HepG2 (cell line): ENCODE results near the gene CIITA. TPM values are rescaled to one million over a fixed set of nuclear protein-coding genes. Genes with fewer than 3 reads are reported as not detected.

Experiments used
- ATAC-seq: fragments of 200-7000 bp; cut with Tn5 transposase; 3 replicates; pipeline ENCODE4 v1.9.1; 2020; ENCODE audit warnings: mild to moderate bottlenecking, moderate library complexity
- BruUV-seq: library from RNA; stranded (reverse); fragments of 400-500 nt; replicated peaks from 2 replicates; lab custom pipeline; 2021; lab: Mats Ljungman, UMichigan
- CTCF ChIA-PET: fragments of 300-600 bp; formaldehyde crosslinking; extraction: SDS; loops from one replicate; lab custom pipeline; 2021; ENCODE audit warnings: low total read pairs, inconsistent platforms, low intra/inter-chr PET ratio; lab: Yijun Ruan, JAX
- POLR2A ChIA-PET: fragments of 350-600 bp; sonication (Branson Sonifier 250); formaldehyde crosslinking; loops from one replicate; lab custom pipeline; 2020; ENCODE audit warnings: antibody characterized with exemption, inconsistent platforms; lab: Yijun Ruan, JAX
- DNase-seq: peaks from one replicate; pipeline ENCODE4 v3.0.0-alpha.2; 2015; ENCODE audit warnings: low spot score
- FAIRE-seq: peaks from 3 replicates; lab custom pipeline; 2011; peaks lifted over from hg19 to GRCh38; lab: Jason Lieb, UNC
- H2AFZ ChIP-seq: one replicate; pipeline ENCODE4 v1.6.1; 2011; ENCODE audit warnings: low read length, inconsistent platforms
- H3K27ac ChIP-seq: fragments of 300-600 bp; 3 replicates; pipeline ENCODE4 v1.8.0; 2011; ENCODE audit warnings: mixed run types, mild to moderate bottlenecking, mixed read lengths, low read length, inconsistent platforms; ENCODE audit not compliant: insufficient read depth; ENCODE audit errors: extremely low read length
- H3K27me3 ChIP-seq, 2 experiments: fragments of 200-600 bp in 1 of 2; 2 replicates in 1 of 2; 3 replicates in 1 of 2; pipeline versions ENCODE4 v1.6.0 to v1.8.0; 2011; ENCODE audit warnings: low read length in 2 of 2, mild to moderate bottlenecking in 2 of 2, moderate library complexity in 2 of 2, inconsistent platforms in 1 of 2; ENCODE audit not compliant: insufficient read depth in 2 of 2, control insufficient read depth in 1 of 2
- H3K36me3 ChIP-seq, 2 experiments: fragments of 200-600 bp in 1 of 2; replicated peaks in 1 of 2; 2 replicates in 1 of 2; 3 replicates in 1 of 2; pipeline versions ENCODE4 v1.5.1 to v1.8.0; 2011; ENCODE audit warnings: low read length in 2 of 2, inconsistent platforms in 1 of 2; ENCODE audit not compliant: insufficient read depth in 2 of 2, control insufficient read depth in 1 of 2
- H3K4me1 ChIP-seq: 2 replicates; pipeline ENCODE4 v1.5.1; 2012; ENCODE audit warnings: low read length, inconsistent platforms; ENCODE audit not compliant: insufficient read depth
- H3K4me2 ChIP-seq: 2 replicates; pipeline ENCODE4 v1.6.0; 2011; ENCODE audit warnings: low read depth, low read length, inconsistent platforms
- H3K4me3 ChIP-seq, 3 experiments: fragments of 200-600 bp in 1 of 3; sonication (generic), shearing (Covaris generic) in 1 of 3; replicated peaks in 1 of 3; 2 replicates each; pipeline ENCODE4 v1.5.1; 2011 to 2016; ENCODE audit warnings: low read length in 3 of 3, inconsistent platforms in 2 of 3, low read depth in 2 of 3, mild to moderate bottlenecking in 2 of 3, control low read depth in 1 of 3, mixed read lengths in 1 of 3; ENCODE audit not compliant: insufficient read depth in 1 of 3
- H3K79me2 ChIP-seq: one replicate; pipeline ENCODE4 v1.6.1; 2011; ENCODE audit warnings: low read length, inconsistent platforms; ENCODE audit not compliant: insufficient read depth
- H3K9ac ChIP-seq: 2 replicates; pipeline ENCODE4 v1.6.0; 2011; ENCODE audit warnings: mild to moderate bottlenecking, low read depth, low read length, inconsistent platforms; ENCODE audit not compliant: insufficient read depth
- H3K9me3 ChIP-seq: 2 replicates; pipeline ENCODE4 v1.5.1; 2012; ENCODE audit warnings: mild to moderate bottlenecking, low read length
- H4K20me1 ChIP-seq: 2 replicates; pipeline ENCODE4 v1.6.0; 2011; ENCODE audit warnings: inconsistent platforms, mild to moderate bottlenecking, low read length, moderate library complexity; ENCODE audit not compliant: insufficient read depth
- AHR ChIP-seq: IDR thresholded peaks from 2 replicates; pipeline ENCODE4 v1.6.1; 2018; ENCODE audit warnings: missing genetic modification reagents, missing compliant biosample characterization
- ATAD3A ChIP-seq: sonication (generic); formaldehyde crosslinking; IDR thresholded peaks from 2 replicates; pipeline ENCODE4 v1.4.0; 2020; ENCODE audit warnings: missing genetic modification reagents
- HNF4G ChIP-seq, 2 experiments: sonication (generic) in 1 of 2; formaldehyde crosslinking in 1 of 2; IDR thresholded peaks; 2 replicates each; pipeline versions ENCODE4 v1.4.0 to v1.6.1; 2011 to 2020; ENCODE audit warnings: borderline replicate concordance in 2 of 2, low read depth in 2 of 2, mild to moderate bottlenecking in 2 of 2, low read length in 1 of 2, missing genetic modification reagents in 1 of 2, moderate library complexity in 1 of 2
- MBNL3 ChIP-seq: fragments of 250-450 bp; sonication (Bioruptor Pico); conservative IDR thresholded peaks from 2 replicates; pipeline ENCODE4 v1.8.0; 2022; ENCODE audit warnings: mild to moderate bottlenecking, inconsistent platforms
- NKX3-1 ChIP-seq: sonication (generic); formaldehyde crosslinking; IDR thresholded peaks from 2 replicates; pipeline ENCODE4 v1.5.0; 2020; ENCODE audit warnings: missing genetic modification reagents
- SP1 ChIP-seq, 2 experiments: fragments of 450-650 bp in 1 of 2; sonication (generic) in 1 of 2; formaldehyde crosslinking in 1 of 2; IDR thresholded peaks; 2 replicates each; pipeline versions ENCODE4 v1.4.0 to v1.6.1; 2016 to 2020; ENCODE audit warnings: missing genetic modification reagents in 1 of 2
- ZNF747 ChIP-seq: sonication (generic); formaldehyde crosslinking; IDR thresholded peaks from 2 replicates; pipeline ENCODE4 v1.8.1; 2023; ENCODE audit warnings: missing genetic modification reagents, mild to moderate bottlenecking, borderline replicate concordance
- ZNF83 ChIP-seq: sonication (generic); formaldehyde crosslinking; IDR thresholded peaks from 2 replicates; pipeline ENCODE4 v1.4.0; 2020; ENCODE audit warnings: missing genetic modification reagents, mild to moderate bottlenecking, borderline replicate concordance
- ZSCAN5A ChIP-seq: sonication (generic); formaldehyde crosslinking; IDR thresholded peaks from 2 replicates; pipeline ENCODE4 v1.8.0; 2022; ENCODE audit warnings: mild to moderate bottlenecking, missing genetic modification reagents, borderline replicate concordance
- WGBS: methylation state at CpG from one replicate; pipeline ENCODE4 v1.1.6; 2017; ENCODE audit warnings: low lambda C conversion rate; 5-methylcytosine and 5-hydroxymethylcytosine counted together
- in situ Hi-C: cut with HindIII; loops from 2 replicates; pipeline ENCODE4 v1.10.0; 2017; ENCODE audit warnings: low pct_unique_long_range_greater_than_20kb; ENCODE audit not compliant: extremely low pct_ligation_motif_present
- intact Hi-C: fragments of 100-400 bp; cut with micrococcal nuclease; formaldehyde crosslinking; loops from one replicate; pipeline ENCODE4 v1.10.0; 2022; ENCODE audit not compliant: unreplicated experiment
- polyA plus RNA-seq, 8 experiments: library from polyadenylated mRNA; depleted of rRNA in 3 of 8; stranded (reverse) in 7 of 8; unstranded in 1 of 8; fragments of >200 nt; fragmentation: Illumina TruSeq in 4 of 8; extraction: Trizol in 4 of 8; gene quantifications; 2 replicates each; pipeline versions ENCODE4 v1.2.1 to v1.2.3, GENCODE V29; 2011 to 2016; ENCODE audit warnings: low read depth in 4 of 8, missing spikeins in 1 of 8, mixed read lengths in 1 of 8; ENCODE audit not compliant: insufficient read depth in 1 of 8
- total RNA-seq, 5 experiments: library from RNA; depleted of rRNA; stranded (reverse); fragments of >200 nt; fragmentation: Illumina TruSeq; extraction: Trizol; gene quantifications; 2 replicates each; pipeline ENCODE4 v1.2.3, GENCODE V29; 2016; ENCODE audit warnings: low read depth in 1 of 5

CIITA gene
- total and polyA plus RNA-seq, 2 of the 13 experiments (the other 11 are each of a cell fraction or from before 2014, with no cell fraction given) = 0.08 to 0.09 TPM

GRCh38 chr16:10877472-10877946 lies 507 bp downstream of the CIITA start:
- FAIRE-seq (no peak), ATAC-seq (no peak), DNase-seq (no peak)
- intact Hi-C loops = no loop called here
- Histone ChIP-seq H3K36me3 (no peaks in the 10 kb centered on the region), H3K27ac (no peak overlapping the region), H3K4me1 (no peaks in the 10 kb centered on the region), H3K9me3 (no peaks in the 10 kb centered on the region), H2AFZ (no peak overlapping the region), H4K20me1 (no peaks in the 10 kb centered on the region), H3K27me3 (peaks cover 8 to 60% of the 10 kb centered on the region in 2 experiments; a peak in 4 of 5 replicates), H3K4me3 (no peak overlapping the region), H3K79me2 (no peaks in the 10 kb centered on the region), H3K9ac (no peak overlapping the region), H3K4me2 (no peak overlapping the region)
- TF ChIP-seq ZSCAN5A (CRISPR knock-in tag) (no peak), ZNF747 (CRISPR knock-in tag) (no peak), HNF4G (IDR thresholded peaks at IDR 0.05; ENCODE audit: borderline replicate concordance, low read depth, low read length) (no peak), HNF4G (CRISPR knock-in tag; IDR thresholded peaks at IDR 0.05; ENCODE audit: borderline replicate concordance, low read depth) (no peak), AHR (CRISPR knock-in tag) (no peak), MBNL3 (no peak), ATAD3A (CRISPR knock-in tag) (no peak), NKX3-1 (CRISPR knock-in tag) (no peak), ZNF83 (CRISPR knock-in tag) (no peak), SP1 (IDR thresholded peaks at IDR 0.05) (no peak), SP1 (CRISPR knock-in tag; IDR thresholded peaks at IDR 0.05) (no peak)
- in situ Hi-C loops = no loop called here
- POLR2A ChIA-PET = no interaction called here
- WGBS = 17% methylated on average over 8 of the region's 8 CpGs
- CTCF ChIA-PET = no interaction called here
- BruUV-seq = no TSS peak
